ENCODE data around the gene FKBP1A. TPM values are rescaled to one million over a fixed set of nuclear protein-coding genes. Genes with fewer than 3 reads are reported as not detected.

The FKBP1A gene
- 313 and 314 TPM in 2 replicates for total RNA-seq

GRCh38 chr20:1392693-1393506, at the start of gene FKBP1A:
FKBP1A (minus strand) TSS chr20:1393054; CDS start chr20:1392998, 56 bp downstream.

GRCh38 chr20:1328680-1329330, 64.0 kb downstream of the FKBP1A start, which contains the start of gene SDCBP2:
SDCBP2 (minus strand) TSS chr20:1329139; CDS start chr20:1320416, 8,723 bp downstream.

Other genes starting within 250 kb of the FKBP1A start
- gene TMEM74B, start 208.1 kb downstream of the FKBP1A start, total RNA-seq: 0.20 and 1.4 TPM in 2 replicates
- not detected in 2 replicates for gene C20orf202, start 189.6 kb downstream of the FKBP1A start, total RNA-seq
- gene RAD21L1, start 167.0 kb downstream of the FKBP1A start, total RNA-seq: not detected in 2 replicates
- gene SNPH, start 126.8 kb downstream of the FKBP1A start, total RNA-seq: 6.6 and 7.3 TPM in 2 replicates
- 4.7 and 5.6 TPM in 2 replicates for gene SDCBP2, start 63.9 kb downstream of the FKBP1A start, total RNA-seq
- gene NSFL1C, start 73.8 kb upstream of the FKBP1A start, total RNA-seq: 61.7 and 80.5 TPM in 2 replicates
- 0.07 TPM in 1 of 2 replicates, not detected in the other for gene SIRPB2, start 98.4 kb upstream of the FKBP1A start, total RNA-seq
- not detected in 2 replicates for gene SIRPD, start 164.7 kb upstream of the FKBP1A start, total RNA-seq
- 0.80 TPM in 1 of 2 replicates, not detected in the other for gene SIRPB1, start 227.0 kb upstream of the FKBP1A start, total RNA-seq

Data from mammary microvascular endothelial cell (primary cell).